ENCODE measurements around the gene KRTAP5-8.
"Not testable (repeated sequence)": the region's sequence is repeated elsewhere in the genome, so short reads cannot be mapped to it uniquely, and the experiment has no call there.

- not testable (repeated sequence) for TF ChIP-seq CTCF, POLR2A, POLR2AphosphoS5 (IDR thresholded peaks at IDR 0.05)
These were observed 41.7 kb downstream of the KRTAP5-8 start for GRCh38 chr11:71579513-71579912.
